CD4-positive, alpha-beta T cell treated with Interleukin-17A for 1 hour (primary cell): ENCODE measurements around the gene TRIM75.
"Not testable (repeated sequence)": the region's sequence is repeated elsewhere in the genome, so short reads cannot be mapped to it uniquely, and the experiment has no call there.

ENCODE experiments used
- DNase-seq: peaks from one replicate; pipeline ENCODE4 v3.0.0-alpha.2; 2020

The TRIM75 gene

DNA sequence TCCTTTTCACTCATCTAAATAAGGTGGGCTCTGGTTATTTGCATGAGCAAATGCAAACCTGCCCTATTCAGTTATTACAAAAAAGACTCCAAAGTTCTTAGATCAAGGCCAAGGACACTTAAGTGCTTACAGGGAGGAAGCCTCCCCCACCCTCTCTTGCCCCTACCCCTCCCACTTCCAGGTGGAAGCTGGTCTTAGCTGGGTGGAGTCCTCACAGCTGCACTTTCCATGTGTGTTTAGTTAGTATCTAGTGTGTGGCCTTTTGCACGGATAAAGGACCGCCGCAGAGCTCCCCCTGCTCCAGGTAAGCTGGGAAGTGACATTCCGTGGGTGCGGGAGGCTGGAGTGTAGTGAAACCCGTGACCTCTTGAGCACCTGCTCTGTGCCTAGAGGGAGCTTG, at the start of gene TRIM75:
TSS of gene TRIM75 (plus strand) at position 222 of the 400 bp plus-strand sequence. CDS start 5,282 bp downstream, outside the sequence.
- DNase-seq, result no peak

GRCh38 chr4:165005352-165005925, 48.2 kb upstream of the TRIM75 start:
- DNase-seq, result no peak

DNA sequence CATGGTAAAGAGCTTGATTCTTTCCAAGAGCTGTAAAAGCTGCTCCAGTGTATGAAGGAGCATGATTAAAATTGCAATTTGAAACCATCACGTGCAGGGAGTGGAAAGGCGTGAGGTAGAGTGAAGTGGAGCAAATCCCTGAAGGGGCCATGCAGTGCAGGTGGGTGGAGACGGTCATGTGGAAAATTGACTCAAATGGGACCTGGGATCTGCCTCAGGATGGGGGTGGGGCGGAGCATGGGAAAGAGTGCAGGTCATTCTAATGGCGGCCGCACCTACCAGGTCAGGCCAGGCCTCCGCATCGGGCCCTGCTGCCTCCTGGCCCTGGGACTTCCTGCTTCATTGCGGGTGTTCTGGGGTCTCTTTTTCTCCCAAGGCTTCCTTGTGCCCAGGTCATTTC, 47.2 kb upstream of the TRIM75 start:
- DNase-seq, result no peak

GRCh38 chr4:165006886-165007285, 46.8 kb upstream of the TRIM75 start:
- no peak for DNase-seq

DNA sequence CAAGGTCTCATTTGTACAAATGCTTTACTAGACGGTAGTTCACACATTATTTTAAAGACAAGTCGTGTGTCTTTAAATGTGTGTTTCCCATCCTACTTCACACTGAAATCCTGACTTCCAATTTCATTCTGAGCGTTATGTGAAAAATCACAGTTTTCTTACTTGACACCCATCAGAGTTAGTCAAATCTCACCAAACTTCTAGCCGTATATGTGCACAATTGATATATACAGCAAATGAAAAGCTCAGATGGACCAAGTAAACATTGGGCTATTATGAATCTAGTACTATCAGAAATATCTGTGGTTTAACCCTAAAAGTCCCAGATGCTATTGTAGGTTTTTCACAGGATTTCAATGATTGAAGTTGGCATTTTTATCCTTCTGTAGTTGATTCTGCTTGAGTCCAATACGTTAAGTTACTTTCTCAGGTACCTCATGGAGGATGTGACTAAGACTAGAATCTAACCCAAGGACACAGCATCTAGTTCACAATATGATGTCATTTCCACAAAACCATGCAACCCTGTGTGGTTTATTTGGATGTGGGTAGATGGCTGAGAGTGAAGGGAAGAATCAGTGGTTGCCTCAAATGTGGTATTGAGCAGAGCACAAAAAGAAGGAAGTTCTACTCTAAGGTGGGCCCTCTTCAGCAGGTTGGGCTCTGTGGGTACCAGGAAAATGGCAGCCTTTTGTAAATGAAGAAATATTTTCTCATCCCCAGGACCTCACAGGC, 44.0 kb upstream of the TRIM75 start:
- no peak for DNase-seq

DNA sequence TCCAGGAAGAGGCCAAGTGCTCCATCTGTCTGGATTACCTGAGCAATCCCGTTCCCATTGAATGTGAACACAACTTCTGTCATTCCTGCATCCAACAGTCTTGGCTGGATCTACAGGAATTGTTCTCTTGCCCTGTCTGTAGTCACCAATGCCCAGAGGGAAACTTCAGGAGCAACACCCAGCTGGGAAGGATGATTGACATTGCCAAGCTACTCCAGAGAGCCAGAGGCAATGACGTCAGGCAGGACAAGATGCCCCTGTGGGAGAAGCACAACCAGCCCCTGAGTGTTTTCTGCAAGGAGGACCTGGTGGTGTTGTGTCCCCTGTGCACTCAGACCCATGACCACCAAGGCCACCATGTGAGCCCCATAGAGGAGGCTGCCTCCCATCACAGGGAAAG, 43.2 kb upstream of the TRIM75 start:
- no peak for DNase-seq

GRCh38 chr4:165010991-165011390, 42.7 kb upstream of the TRIM75 start:
- DNase-seq, result no peak

GRCh38 chr4:165011403-165011802, 42.3 kb upstream of the TRIM75 start:
- no peak for DNase-seq

DNA sequence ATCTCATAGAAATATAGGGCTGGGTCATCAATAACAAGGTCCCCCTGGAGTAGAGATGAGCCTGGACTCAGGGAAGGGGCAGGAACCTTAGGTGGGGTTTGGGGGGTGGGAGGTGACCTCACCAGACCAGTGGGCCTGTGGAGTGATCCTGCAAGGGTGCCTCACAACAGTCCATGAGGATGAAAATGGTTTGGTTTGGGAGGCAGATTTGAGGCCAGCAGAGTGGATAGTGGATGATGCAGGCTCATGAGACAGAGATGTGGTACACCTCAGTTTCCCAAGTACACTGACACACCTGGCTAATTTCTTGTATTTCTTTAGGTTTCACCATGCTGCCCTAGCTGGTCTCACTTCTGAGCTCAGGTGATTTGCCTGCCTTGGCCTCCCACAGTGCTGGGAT, 40.0 kb upstream of the TRIM75 start:
- DNase-seq, result no peak

- DNase-seq, result no peak
These were observed 36.7 kb upstream of the TRIM75 start for GRCh38 chr4:165016971-165017370.

DNA sequence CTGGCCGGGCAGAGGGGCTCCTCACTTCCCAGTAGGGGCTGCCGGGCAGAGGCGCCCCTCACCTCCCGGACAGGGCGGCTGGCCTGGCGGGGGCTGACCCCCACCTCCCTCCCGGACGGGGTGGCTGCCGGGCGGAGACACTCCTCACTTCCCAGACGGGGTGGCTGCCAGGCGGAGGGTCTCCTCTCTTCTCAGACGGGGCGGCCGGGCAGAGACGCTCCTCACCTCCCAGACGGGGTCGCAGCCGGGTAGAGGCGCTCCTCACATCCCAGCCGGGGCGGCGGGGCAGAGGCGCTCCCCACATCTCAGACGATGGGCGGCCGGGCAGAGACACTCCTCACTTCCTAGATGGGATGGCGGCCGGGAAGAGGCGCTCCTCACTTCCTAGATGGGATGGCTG, 33.7 kb upstream of the TRIM75 start:
- DNase-seq, result not testable (repeated sequence)

- not testable (repeated sequence) for DNase-seq
These were observed 27.9 kb upstream of the TRIM75 start for GRCh38 chr4:165025782-165026181.

DNA sequence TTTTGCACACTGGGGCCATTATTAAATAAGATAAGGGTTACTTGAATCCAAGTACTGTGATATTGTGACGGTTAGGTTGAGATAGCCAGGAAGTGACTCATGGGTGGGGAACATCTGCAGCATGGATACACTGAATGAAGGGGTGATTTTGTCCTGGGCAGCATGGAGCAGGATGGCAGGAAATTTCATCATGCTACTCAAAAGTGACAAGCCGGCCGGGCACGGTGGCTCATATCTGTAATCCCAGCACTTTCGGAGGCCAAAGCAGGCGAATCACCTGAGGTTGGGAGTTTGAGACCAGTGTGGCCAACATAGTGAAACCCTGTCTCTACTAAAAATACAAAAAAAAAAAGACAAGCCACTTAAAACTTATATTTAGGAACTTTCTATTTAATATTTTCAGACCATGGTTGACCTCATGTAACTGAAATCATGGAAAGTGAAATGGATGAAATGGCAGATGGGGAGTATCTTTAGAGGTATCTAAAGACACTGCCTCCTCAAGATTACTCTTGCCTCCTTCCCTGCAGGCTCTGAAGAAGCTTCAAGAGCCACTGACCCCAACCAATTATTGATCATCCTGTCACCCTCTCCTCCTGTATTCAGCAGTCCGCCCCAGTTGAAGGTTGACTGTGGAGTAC, 25.8 kb upstream of the TRIM75 start:
- no peak for DNase-seq

GRCh38 chr4:165031436-165032211, 22.0 kb upstream of the TRIM75 start, which contains the start of gene TRIM60:
Gene TRIM60, plus strand, starts transcription at chr4:165031999. Its CDS starts 8,074 bp downstream, at chr4:165040073.
- no peak for DNase-seq

DNA sequence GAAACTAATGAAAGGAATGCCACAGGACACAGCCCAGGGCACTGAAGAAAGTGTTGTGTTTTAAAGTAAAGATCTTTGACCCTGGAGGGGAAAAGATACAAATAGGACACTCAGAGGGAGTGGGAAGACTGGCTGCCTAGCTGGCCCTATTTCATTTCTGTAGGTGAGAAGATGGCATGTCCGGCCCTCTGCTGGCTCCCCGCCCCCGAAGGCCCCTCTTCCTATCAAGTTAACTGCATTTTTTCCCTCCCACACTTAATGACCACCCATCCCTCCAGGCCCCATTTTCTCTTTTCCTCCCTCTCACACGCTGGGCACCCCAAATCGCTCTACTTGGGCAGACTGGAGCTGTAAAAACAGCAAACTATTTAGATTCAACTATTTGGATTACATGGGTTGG, 5.5 kb upstream of the TRIM75 start:
- DNase-seq, result no peak

GRCh38 chr4:165052627-165053026, 1.0 kb upstream of the TRIM75 start:
- DNase-seq, result no peak

DNA sequence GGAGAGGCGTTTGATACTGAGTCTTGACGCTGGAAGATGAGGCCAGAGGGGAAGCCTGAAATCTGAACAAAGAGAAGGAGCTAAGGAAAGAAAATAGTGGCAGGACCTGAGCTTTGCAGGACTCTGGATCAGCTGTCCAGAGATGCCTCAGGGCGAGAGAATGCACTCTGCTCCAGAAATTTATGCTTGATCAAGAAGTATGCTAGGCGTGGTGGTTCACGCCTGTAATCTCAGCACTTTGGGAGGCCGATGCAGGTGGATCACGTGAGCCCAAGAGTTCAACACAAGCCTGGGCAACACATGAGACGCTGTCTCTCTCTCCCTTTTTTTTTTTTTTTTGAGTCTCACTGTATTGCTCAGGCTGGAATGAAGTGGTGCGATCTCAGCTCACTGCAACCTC, 1.9 kb downstream of the TRIM75 start:
- no peak for DNase-seq

DNA sequence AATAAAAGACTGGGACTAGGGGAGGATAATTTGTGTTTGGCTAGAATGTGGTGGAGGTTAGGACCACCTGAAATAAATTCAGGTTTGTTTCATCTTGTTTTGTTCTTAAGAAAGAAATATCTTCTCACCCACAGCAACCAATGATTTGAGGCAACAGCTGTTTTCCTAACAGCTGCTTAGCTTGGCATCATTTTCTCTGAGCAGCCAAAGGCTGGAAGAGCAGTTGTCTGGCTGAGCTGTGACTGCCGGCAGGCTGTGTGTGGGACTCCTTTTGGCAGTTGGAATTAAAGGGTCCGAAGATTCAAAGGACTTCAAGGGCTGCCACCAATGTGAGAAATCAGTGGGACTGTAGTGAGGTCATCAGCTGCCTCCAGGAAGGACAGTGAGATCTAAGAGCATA, 5.0 kb downstream of the TRIM75 start:
- DNase-seq, result no peak

DNA sequence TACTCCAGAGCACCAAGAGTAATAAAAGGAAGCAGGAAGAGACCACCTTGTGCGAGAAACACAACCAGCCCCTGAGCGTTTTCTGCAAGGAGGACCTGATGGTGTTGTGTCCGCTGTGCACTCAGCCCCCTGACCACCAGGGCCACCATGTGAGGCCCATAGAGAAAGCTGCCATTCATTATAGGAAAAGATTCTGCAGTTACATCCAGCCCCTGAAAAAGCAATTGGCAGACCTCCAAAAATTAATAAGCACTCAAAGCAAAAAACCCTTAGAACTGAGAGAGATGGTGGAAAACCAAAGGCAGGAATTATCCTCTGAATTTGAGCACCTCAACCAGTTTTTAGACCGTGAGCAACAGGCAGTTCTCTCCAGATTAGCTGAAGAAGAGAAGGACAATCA, 5.7 kb downstream of the TRIM75 start:
- DNase-seq, result no peak

DNA sequence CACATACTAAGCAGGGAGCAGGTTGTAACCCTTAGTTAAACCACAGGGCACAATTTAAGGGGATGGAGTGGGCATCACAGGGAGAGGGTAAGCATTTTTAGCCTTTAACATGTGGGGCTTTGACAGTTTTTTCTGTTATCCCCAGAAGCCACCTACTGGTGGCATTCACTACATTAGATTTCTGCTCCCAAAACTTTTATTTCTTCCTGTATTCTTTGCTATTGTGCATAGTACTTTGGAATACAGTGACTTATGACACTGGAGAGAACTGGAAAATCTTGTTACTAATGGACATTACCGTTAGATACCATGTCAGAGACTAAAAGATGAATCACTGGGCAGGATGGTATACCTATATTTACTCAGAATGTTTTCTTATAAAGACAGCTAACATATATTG, 7.3 kb downstream of the TRIM75 start:
- no peak for DNase-seq

GRCh38 chr4:165070560-165070959, 16.9 kb downstream of the TRIM75 start:
- no peak for DNase-seq

DNA sequence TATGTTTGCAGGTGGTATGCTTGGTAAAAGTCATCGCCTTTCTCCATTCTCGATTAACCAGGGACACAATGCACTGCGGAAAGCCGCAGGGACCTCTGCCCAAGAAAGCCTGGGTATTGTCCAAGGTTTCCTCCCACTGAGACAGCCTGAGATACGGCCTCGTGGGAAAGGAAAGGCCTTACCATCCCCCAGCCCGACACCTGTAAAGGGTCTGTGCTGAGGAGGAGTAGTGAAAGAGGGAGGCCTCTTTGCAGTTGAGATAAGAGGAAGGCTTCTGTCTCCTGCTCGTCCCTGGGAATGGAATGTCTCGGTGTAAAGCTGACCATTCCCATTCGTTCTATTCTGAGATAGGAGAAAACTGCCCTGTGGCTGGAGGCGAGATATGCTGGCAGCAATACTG, 19.7 kb downstream of the TRIM75 start:
- DNase-seq, result not testable (repeated sequence)

DNA sequence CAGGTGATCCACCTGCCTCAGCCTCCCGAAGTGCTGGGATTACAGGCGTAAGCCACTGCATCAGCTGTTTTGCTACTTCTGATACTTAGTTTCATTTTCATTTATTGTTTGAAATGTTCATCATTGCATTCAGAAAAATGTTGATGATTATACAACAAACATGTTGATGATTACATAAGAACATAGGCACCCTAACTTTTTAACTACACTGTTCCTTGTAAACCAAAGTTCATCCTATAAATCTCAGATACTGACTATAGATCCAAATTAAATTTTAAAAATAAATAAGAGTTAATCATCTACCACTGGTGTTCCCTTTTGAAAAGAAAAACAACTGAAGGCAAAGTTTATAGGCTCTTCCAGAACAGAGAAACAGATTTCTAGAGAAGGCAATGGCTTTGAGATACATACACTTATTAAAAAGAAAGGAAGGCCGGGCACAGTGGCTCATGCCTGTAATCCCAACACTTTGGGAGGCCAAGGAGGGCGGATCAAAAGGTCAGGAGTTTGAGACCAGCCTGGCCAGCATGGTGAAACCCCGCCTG, 23.4 kb downstream of the TRIM75 start:
- DNase-seq, result no peak
